Skin of body (tissue), 2 donors: ENCODE results near the gene GSTA4. TPM values are rescaled to one million over a fixed set of nuclear protein-coding genes. Genes with fewer than 3 reads are reported as not detected.

Experiments used
- DNase-seq: peaks from one replicate; lab custom pipeline; 2025; lab: John Stamatoyannopoulos, UW
- total RNA-seq: library from RNA; depleted of rRNA; stranded (reverse); fragments of >200 nt; gene quantifications from one replicate; pipeline ENCODE4 v1.2.3, GENCODE V29; 2014

GSTA4 gene
- 47.8 TPM for total RNA-seq

GRCh38 chr6:52995089-52995912 is at the start of gene GSTA4:
Gene GSTA4, minus strand, starts transcription at chr6:52995284. Its CDS starts 1,041 bp downstream, at chr6:52994243.
- peak; percentile 98 for DNase-seq

GRCh38 chr6:53044572-53044971 is 49.5 kb upstream of the GSTA4 start:
- DNase-seq = no peak

GRCh38 chr6:53044071-53044470 is 49.0 kb upstream of the GSTA4 start:
- DNase-seq = no peak

- DNase-seq = no peak
Observed at GRCh38 chr6:53043581-53043980, 48.5 kb upstream of the GSTA4 start.

GRCh38 chr6:53042112-53042511 is 47.0 kb upstream of the GSTA4 start:
- DNase-seq = peak; percentile 52

DNA sequence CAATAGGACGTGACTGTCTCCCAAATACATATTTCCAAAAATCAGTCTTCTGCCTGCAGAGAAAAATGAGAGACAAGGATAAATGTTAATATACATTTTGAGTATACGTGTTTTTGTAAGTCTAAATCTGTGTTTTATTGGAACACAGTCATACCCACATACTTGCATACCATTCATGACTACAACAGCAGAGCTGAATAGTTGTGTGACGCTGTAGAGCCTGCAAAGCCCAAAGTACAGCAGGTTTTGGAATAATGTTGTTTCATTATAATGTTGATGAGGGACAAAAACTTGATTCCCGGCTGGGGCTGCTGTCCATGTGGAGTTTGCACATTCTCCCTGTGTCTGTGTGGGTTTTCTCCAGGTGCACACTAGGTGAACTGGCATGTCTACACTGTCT is 46.3 kb upstream of the GSTA4 start:
- DNase-seq = no peak

DNA sequence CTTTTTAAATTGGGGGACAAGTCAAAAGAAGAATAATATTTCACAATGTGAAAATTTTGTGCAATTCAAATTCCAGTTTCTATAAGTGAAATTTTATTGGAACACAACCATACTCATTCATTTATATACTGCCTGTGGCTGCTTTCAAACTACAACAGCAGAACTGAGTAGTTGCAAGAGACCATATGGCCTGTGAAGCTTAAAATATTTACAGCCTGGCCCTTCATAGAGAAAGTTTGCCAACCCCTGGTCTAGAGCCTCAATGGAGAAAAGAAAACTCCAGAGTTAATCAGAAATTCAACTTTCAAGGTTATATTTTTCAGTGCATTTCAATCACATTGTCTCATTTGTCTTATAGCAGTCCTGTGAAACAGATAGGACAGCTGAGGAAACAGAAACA is 43.5 kb upstream of the GSTA4 start:
- no peak for DNase-seq

- no peak for DNase-seq
Observed at GRCh38 chr6:53038141-53038540, 43.1 kb upstream of the GSTA4 start.

DNA sequence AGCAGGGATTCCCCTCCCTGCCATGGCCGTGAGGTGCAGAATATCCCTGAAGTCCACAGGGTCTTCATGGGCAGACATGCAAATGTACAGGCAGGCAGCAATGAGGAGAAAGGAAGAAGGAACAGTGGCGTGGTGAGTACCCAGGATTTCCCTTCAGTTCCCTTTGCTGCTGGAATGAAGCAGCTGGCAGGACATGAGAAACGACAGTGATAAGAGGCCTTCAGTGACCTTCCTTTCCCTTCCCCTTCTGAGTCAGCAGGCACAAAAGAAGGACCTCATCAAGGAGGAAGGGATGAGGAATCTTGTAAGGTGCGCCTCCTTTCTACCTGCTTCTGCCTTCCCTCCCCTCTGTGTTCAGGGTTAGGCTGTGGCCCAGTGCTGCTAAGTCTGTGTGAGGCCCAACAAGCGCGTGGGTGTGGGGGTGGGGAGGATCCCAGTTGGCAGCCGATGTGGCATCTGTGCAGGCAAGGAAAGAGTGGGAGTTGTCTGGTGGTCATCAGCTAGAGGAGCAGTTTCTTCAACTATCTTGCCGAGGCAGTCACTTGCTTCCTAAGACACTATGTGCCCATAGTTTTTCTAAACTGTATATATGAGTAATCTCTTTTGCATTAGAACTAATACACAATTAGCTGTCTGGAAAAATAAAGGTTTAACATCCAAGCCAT is 40.6 kb upstream of the GSTA4 start:
- no peak for DNase-seq

- DNase-seq = peak; percentile 69
Observed at GRCh38 chr6:53033764-53034163, 38.7 kb upstream of the GSTA4 start.

GRCh38 chr6:53032849-53033248 is 37.8 kb upstream of the GSTA4 start:
- DNase-seq = peak; percentile 57

DNA sequence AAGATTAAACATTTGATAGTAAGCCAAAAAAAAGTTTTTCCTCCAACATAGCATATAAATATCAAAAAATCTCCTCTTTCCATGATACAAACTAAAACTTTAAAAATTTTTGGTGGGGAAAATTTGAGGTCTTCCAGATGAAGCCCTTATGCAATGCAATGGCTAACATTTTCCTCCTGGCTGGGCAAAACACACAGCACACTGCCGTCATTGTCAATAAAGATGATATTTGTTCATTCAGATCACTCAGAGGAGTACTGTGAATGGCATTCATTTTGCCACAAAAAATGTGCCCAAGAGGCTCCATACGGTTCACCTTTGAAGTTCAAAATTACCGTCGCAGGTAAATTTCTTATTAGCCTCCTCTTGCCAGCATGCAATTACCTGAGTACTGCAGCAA is 36.2 kb upstream of the GSTA4 start:
- no peak for DNase-seq

- no peak for DNase-seq
Observed at GRCh38 chr6:53029761-53030160, 34.7 kb upstream of the GSTA4 start.

- no peak for DNase-seq
Observed at GRCh38 chr6:53029257-53029656, 34.2 kb upstream of the GSTA4 start.

DNA sequence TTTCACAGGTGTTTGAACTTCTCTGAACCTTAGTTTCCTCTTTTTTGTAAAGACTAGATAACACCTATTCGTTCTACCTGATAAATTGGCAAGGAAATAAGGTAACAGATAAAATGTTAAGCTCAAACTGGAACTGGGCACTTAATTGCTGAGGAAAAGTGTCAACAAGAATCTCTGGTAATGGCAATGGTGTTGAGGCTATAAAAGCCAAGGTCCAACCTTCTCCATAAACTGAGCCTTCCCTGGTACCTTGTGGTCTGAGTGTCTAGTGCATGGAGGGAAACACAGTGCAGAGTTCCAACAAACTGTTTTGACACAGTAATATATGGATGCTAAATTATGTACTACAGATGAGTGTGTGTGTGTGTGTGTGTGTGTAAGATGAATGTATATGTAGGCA is 33.4 kb upstream of the GSTA4 start:
- DNase-seq = no peak

DNA sequence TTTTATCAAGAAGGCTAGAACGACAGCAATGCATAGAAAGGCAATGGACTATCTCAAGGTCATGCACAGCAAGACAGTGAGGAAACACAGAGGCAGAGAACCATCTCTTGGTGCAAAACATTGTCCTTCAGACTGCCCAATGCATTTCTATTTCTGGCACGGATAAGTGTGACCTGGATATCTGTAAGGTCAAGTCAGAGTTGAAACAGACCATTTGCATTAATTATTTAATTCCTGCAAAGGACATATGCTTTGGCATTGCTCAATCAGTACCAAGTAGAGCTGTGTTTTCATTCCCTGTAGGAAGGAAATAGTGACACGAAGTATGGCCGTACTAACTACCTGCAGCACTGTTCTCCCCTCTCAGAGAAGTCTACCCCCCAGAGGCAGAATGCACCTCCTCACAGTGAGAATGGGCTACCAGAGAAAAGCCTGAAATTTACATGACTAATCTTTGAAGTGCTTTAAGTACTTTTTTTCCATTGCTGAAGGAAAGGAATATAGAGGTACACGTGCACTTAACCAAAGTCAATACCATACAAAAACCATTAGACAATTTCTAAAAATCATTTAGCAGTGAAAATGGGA is 32.1 kb upstream of the GSTA4 start:
- DNase-seq = no peak

DNA sequence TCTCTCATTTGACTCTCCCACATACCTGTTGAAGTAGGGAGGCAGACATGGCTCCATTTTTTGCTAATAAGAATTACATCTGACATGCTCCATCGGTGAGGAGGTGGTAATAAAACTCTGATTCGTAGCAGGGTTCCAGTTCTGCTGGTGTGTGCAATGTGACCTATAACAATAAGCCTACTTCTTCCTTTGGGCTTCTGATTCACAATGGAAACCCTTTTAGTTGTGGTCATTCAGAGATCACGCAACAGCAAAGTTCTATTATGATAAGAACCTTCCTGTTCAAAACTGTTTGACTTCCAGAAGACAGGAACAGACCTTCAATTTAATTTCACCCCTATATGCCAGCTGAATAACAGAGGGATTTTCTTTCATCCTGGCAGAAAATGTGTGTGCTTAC is 31.4 kb upstream of the GSTA4 start:
- DNase-seq = no peak

DNA sequence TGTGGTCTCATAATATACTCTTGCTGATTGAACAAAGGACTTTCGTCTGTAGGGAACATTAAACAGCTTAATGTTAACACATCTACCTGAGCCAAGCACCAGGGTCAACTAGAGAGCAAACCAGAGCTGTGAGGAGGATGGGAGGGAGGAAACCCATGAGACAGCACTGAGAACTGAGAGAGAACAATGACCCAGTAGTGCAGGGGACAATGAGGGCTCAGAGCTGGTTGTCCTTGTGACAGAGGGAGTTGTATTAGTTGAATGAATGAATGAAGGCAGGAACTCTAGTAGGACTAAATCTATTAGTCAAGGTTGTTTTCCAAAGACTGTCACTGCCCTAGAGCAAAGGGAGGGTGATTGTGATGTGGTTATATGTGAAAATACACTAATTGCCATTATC is 28.2 kb upstream of the GSTA4 start:
- no peak for DNase-seq

DNA sequence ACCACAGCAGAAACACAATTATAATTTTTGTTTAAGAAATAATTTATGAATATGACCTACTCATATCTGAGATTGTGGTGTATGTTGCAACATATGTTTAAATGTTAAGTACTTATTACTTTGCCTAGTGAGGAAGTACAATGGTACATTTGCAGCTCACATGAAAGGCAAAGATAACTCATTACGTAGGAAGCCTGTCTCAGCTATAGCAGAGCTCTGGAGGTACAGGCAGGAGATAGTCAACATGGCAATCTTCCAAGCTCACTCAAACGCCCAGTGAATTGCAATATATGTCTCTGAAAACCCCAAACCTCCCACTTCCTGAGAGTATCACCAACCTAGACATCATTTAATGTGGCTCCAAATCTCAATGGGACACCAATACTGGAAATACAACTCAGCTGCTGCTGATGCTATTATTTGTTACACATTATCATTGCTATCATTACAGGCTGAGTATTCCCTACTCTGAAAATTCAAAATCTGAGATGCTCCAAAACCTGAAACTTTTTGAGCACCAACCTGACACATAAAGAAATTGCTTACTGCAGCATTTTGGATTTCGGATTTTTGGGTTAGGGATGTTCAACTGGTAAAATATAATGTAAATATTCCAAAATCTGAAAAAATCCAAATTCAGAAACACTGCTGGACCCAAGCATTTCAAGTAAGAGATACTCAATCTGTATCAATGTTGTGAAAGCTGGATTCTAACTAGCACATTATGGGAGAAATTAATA is 25.1 kb upstream of the GSTA4 start:
- no peak for DNase-seq

DNA sequence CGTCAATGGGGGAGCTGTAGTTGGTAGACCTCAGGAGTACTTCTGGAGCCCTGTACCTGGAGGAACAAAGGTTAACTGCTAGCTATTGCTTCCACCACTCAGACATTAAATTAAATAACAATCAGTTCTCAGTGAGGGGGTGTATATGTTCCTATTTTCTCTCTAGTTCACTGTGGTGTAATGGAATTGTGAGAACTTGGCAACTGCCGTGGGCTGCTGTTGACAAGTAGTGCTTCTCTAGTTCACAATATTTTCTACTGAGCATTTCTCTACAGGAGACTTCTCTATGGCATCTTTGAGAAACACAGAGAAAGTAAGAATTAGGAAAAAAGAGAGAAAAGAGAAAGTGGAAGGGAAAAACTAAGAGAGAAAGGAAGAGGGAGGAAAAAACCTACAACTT is 23.4 kb upstream of the GSTA4 start:
- DNase-seq = no peak

DNA sequence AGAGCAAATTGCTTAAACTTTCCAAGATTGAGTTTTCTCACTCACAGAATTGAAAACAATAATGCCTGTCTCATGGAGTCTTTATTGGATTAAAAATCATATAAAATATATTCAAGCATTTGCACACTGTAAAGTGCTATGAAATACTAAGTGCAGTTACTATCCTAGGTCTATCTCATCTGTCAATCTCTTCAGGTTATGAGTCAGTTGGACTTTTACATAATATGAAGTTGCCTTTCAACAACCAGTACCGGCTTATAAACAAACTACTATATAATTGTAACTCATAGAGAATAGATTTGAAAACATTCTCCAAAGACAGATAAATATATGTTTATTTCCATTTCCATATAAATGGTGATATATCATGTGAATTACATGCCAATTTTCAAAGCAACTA is 20.4 kb upstream of the GSTA4 start:
- no peak for DNase-seq

GRCh38 chr6:53014744-53015143 is 19.7 kb upstream of the GSTA4 start:
- DNase-seq = no peak
